ENCODE results near the gene GP1BB. TPM values are rescaled to one million over a fixed set of nuclear protein-coding genes. Genes with fewer than 3 reads are reported as not detected.
"Not testable (repeated sequence)": the region's sequence is repeated elsewhere in the genome, so short reads cannot be mapped to it uniquely, and the experiment has no call there.

Gene GP1BB
- total and polyA plus RNA-seq, 12 donors = 0.42 to 29.8 (median 4.7) TPM; not detected in 2

- H3K9me3 ChIP-seq (replicated peaks in 1 of 3) = no peaks in the 10 kb centered on the region
- H3K4me3 ChIP-seq = no peak overlapping the region
- H3K27ac ChIP-seq = no peak overlapping the region
- H3K36me3 ChIP-seq (replicated peaks in 1 of 2) = no peaks in the 10 kb centered on the region
- intact Hi-C loops (cut with DNase I) = loop anchor here in 1 of 2 donors (5.0 kb wide), 1 partner anchor 42 kb away; no protein-coding TSS in a partner anchor
- peaks cover 1% of the 10 kb centered on the region for H3K27me3 ChIP-seq
- peak in 1 of 7 donors; percentile 15 for DNase-seq
- WGBS, 4 donors = 73 to 82% (median 79%) methylated on average over 10 of the region's 10 CpGs
- H3K4me1 ChIP-seq (replicated peaks in 1 of 2) = no peaks in the 10 kb centered on the region
- no peak for TF ChIP-seq POLR2A (IDR thresholded peaks at IDR 0.05)
- TF ChIP-seq CTCF (IDR thresholded peaks at IDR 0.05) = no peak
Observed at GRCh38 chr22:19674929-19675253, 48.4 kb upstream of the GP1BB start.

GRCh38 chr22:19675428-19675827, 47.9 kb upstream of the GP1BB start:
- WGBS, 4 donors = 74 to 95% (median 84%) methylated on average over 7 of the region's 7 CpGs
- no peaks in the 10 kb centered on the region for H3K36me3 ChIP-seq (replicated peaks in 1 of 2)
- peaks cover 6% of the 10 kb centered on the region for H3K27me3 ChIP-seq
- H3K4me3 ChIP-seq = no peak overlapping the region
- H3K9me3 ChIP-seq (replicated peaks in 1 of 3) = no peaks in the 10 kb centered on the region
- TF ChIP-seq CTCF (IDR thresholded peaks at IDR 0.05) = no peak
- TF ChIP-seq POLR2A (IDR thresholded peaks at IDR 0.05) = no peak
- peak in 1 of 7 donors; percentile 15 for DNase-seq
- H3K27ac ChIP-seq = no peak overlapping the region
- no peaks in the 10 kb centered on the region for H3K4me1 ChIP-seq (replicated peaks in 1 of 2)
- intact Hi-C loops (cut with DNase I) = loop anchor here in 1 of 2 donors (5.0 kb wide), 1 partner anchor 42 kb away; no protein-coding TSS in a partner anchor

GRCh38 chr22:19676437-19676836, 46.9 kb upstream of the GP1BB start:
- H3K27me3 ChIP-seq = peaks cover 12% of the 10 kb centered on the region
- H3K9me3 ChIP-seq (replicated peaks in 1 of 3); H3K36me3 ChIP-seq (replicated peaks in 1 of 2); H3K4me1 ChIP-seq (replicated peaks in 1 of 2); H3K4me3 ChIP-seq; H3K27ac ChIP-seq: not testable (repeated sequence)
- intact Hi-C loops (cut with DNase I) = loop anchor here in 1 of 2 donors (5.0 kb wide), 1 partner anchor 41 kb away; no protein-coding TSS in a partner anchor
- DNase-seq = peak in 1 of 7 donors; percentile 10
- 27 to 83% (median 69%) methylated on average over 1 of the region's 1 CpG for WGBS, 4 donors

- DNase-seq = no peak
- intact Hi-C loops (cut with DNase I) = loop anchor here in 1 of 2 donors (5.0 kb wide), 1 partner anchor 38 kb away; no protein-coding TSS in a partner anchor
- TF ChIP-seq CTCF (IDR thresholded peaks at IDR 0.05) (no peak), POLR2A (IDR thresholded peaks at IDR 0.05) (no peak)
- no peak overlapping the region for H3K27ac ChIP-seq
- H3K4me1 ChIP-seq (replicated peaks in 1 of 2) = no peaks in the 10 kb centered on the region
- H3K36me3 ChIP-seq (replicated peaks in 1 of 2) = no peaks in the 10 kb centered on the region
- no peak overlapping the region for H3K4me3 ChIP-seq
- H3K9me3 ChIP-seq (replicated peaks in 1 of 3) = no peaks in the 10 kb centered on the region
- H3K27me3 ChIP-seq = peaks cover 12% of the 10 kb centered on the region
- WGBS, 4 donors = 66 to 71% (median 69%) methylated on average over 11 of the region's 11 CpGs
Observed at GRCh38 chr22:19678949-19679521, 44.3 kb upstream of the GP1BB start.
